Measurements from ENCODE around the gene UBE2R2. TPM values are rescaled to one million over a fixed set of nuclear protein-coding genes. Genes with fewer than 3 reads are reported as not detected.
A peak's percentile ranks its signal among the peaks of the same experiment; 100 is the strongest.
"Not testable (repeated sequence)": the region's sequence is repeated elsewhere in the genome, so short reads cannot be mapped to it uniquely, and the experiment has no call there.

The UBE2R2 gene
- total and polyA plus RNA-seq, 2 donors, result 13.6 to 30.1 TPM

GRCh38 chr9:33846231-33846630 is 29.3 kb downstream of the UBE2R2 start:
- WGBS, result 94% methylated on average over 4 of the region's 4 CpGs

GRCh38 chr9:33847894-33848205 is 30.9 kb downstream of the UBE2R2 start:
- not testable (repeated sequence) for H3K9me3 ChIP-seq (ENCODE audit: control insufficient read depth in 2 of 2, insufficient read depth in 1 of 2, low read length in 1 of 2); H3K4me3 ChIP-seq (ENCODE audit: low read length in 2 of 2); H3K36me3 ChIP-seq (ENCODE audit: control insufficient read depth in 2 of 2, insufficient read depth in 2 of 2, low read length in 1 of 2); H3K27me3 ChIP-seq (ENCODE audit: control insufficient read depth in 2 of 2, insufficient read depth in 1 of 2, low read length in 1 of 2); H3K4me1 ChIP-seq (ENCODE audit: control insufficient read depth in 2 of 2, insufficient read depth in 2 of 2, low read length in 2 of 2); DNase-seq (ENCODE audit: low read depth in 6 of 9, low spot score in 9 of 9); H3K27ac ChIP-seq (ENCODE audit: low read depth in 1 of 2, low read length in 1 of 2)
- 97% methylated on average over 3 of the region's 3 CpGs for WGBS

More at GRCh38 chr9:33846231-33846630, 29.3 kb downstream of the UBE2R2 start:
- no peaks in the 10 kb centered on the region for H3K9me3 ChIP-seq (ENCODE audit: control insufficient read depth in 2 of 2, insufficient read depth in 1 of 2, low read length in 1 of 2)
- H3K36me3 ChIP-seq (ENCODE audit: control insufficient read depth in 2 of 2, insufficient read depth in 2 of 2, low read length in 1 of 2), result peaks cover 0 to 2% of the 10 kb centered on the region in 2 donors
- H3K4me1 ChIP-seq (ENCODE audit: control insufficient read depth in 2 of 2, insufficient read depth in 2 of 2, low read length in 2 of 2), result peaks cover 3 to 7% of the 10 kb centered on the region in 2 donors
- H3K27me3 ChIP-seq (ENCODE audit: control insufficient read depth in 2 of 2, insufficient read depth in 1 of 2, low read length in 1 of 2), result no peaks in the 10 kb centered on the region
- no peak overlapping the region for H3K4me3 ChIP-seq (ENCODE audit: low read length in 2 of 2)
- H3K27ac ChIP-seq (ENCODE audit: low read depth in 1 of 2, low read length in 1 of 2), result no peak overlapping the region
- DNase-seq (ENCODE audit: low read depth in 6 of 9, low spot score in 9 of 9), result no peak

- H3K4me1 ChIP-seq (ENCODE audit: control insufficient read depth in 2 of 2, insufficient read depth in 2 of 2, low read length in 2 of 2), result peaks cover 3 to 6% of the 10 kb centered on the region in 2 donors
These were observed 33.3 kb downstream of the UBE2R2 start for GRCh38 chr9:33850267-33850629.

GRCh38 chr9:33850677-33851076 is 33.7 kb downstream of the UBE2R2 start:
- Histone ChIP-seq H3K27ac (ENCODE audit: low read depth in 1 of 2, low read length in 1 of 2) (no peak overlapping the region), H3K9me3 (ENCODE audit: control insufficient read depth in 2 of 2, insufficient read depth in 1 of 2, low read length in 1 of 2) (no peaks in the 10 kb centered on the region), H3K4me3 (ENCODE audit: low read length in 2 of 2) (no peak overlapping the region), H3K36me3 (ENCODE audit: control insufficient read depth in 2 of 2, insufficient read depth in 2 of 2, low read length in 1 of 2) (peaks cover 0 to 3% of the 10 kb centered on the region in 2 donors), H3K27me3 (ENCODE audit: control insufficient read depth in 2 of 2, insufficient read depth in 1 of 2, low read length in 1 of 2) (no peaks in the 10 kb centered on the region), H3K4me1 (ENCODE audit: control insufficient read depth in 2 of 2, insufficient read depth in 2 of 2, low read length in 2 of 2) (peaks cover 3 to 6% of the 10 kb centered on the region in 2 donors)
- no peak for DNase-seq (ENCODE audit: low read depth in 6 of 9, low spot score in 9 of 9)

More at GRCh38 chr9:33850267-33850629, 33.3 kb downstream of the UBE2R2 start:
- DNase-seq (ENCODE audit: low read depth in 6 of 9, low spot score in 9 of 9), result no peak
- H3K27me3 ChIP-seq (ENCODE audit: control insufficient read depth in 2 of 2, insufficient read depth in 1 of 2, low read length in 1 of 2), result no peaks in the 10 kb centered on the region
- no peaks in the 10 kb centered on the region for H3K9me3 ChIP-seq (ENCODE audit: control insufficient read depth in 2 of 2, insufficient read depth in 1 of 2, low read length in 1 of 2)
- peaks cover 0 to under 1% of the 10 kb centered on the region in 2 donors for H3K36me3 ChIP-seq (ENCODE audit: control insufficient read depth in 2 of 2, insufficient read depth in 2 of 2, low read length in 1 of 2)
- WGBS, result 92% methylated on average over 4 of the region's 4 CpGs
- no peak overlapping the region for H3K27ac ChIP-seq (ENCODE audit: low read depth in 1 of 2, low read length in 1 of 2)
- H3K4me3 ChIP-seq (ENCODE audit: low read length in 2 of 2), result no peak overlapping the region

- no peaks in the 10 kb centered on the region for H3K9me3 ChIP-seq (ENCODE audit: control insufficient read depth in 2 of 2, insufficient read depth in 1 of 2, low read length in 1 of 2)
- H3K36me3 ChIP-seq (ENCODE audit: control insufficient read depth in 2 of 2, insufficient read depth in 2 of 2, low read length in 1 of 2), result peaks cover 0 to 3% of the 10 kb centered on the region in 2 donors
- 96% methylated on average over 1 of the region's 1 CpG for WGBS
- no peak overlapping the region for H3K27ac ChIP-seq (ENCODE audit: low read depth in 1 of 2, low read length in 1 of 2)
- peaks cover 3 to 6% of the 10 kb centered on the region in 2 donors for H3K4me1 ChIP-seq (ENCODE audit: control insufficient read depth in 2 of 2, insufficient read depth in 2 of 2, low read length in 2 of 2)
- H3K4me3 ChIP-seq (ENCODE audit: low read length in 2 of 2), result no peak overlapping the region
- DNase-seq (ENCODE audit: low read depth in 6 of 9, low spot score in 9 of 9), result no peak
- no peaks in the 10 kb centered on the region for H3K27me3 ChIP-seq (ENCODE audit: control insufficient read depth in 2 of 2, insufficient read depth in 1 of 2, low read length in 1 of 2)
These were observed 34.3 kb downstream of the UBE2R2 start for GRCh38 chr9:33851301-33851700.

GRCh38 chr9:33852216-33852826 is 35.4 kb downstream of the UBE2R2 start:
- H3K36me3 ChIP-seq (ENCODE audit: control insufficient read depth in 2 of 2, insufficient read depth in 2 of 2, low read length in 1 of 2), result peaks cover 0 to 3% of the 10 kb centered on the region in 2 donors
- WGBS, result 92% methylated on average over 8 of the region's 8 CpGs
- no peaks in the 10 kb centered on the region for H3K9me3 ChIP-seq (ENCODE audit: control insufficient read depth in 2 of 2, insufficient read depth in 1 of 2, low read length in 1 of 2)
- H3K4me1 ChIP-seq (ENCODE audit: control insufficient read depth in 2 of 2, insufficient read depth in 2 of 2, low read length in 2 of 2), result peaks cover 3% of the 10 kb centered on the region in 2 donors
- no peak overlapping the region for H3K4me3 ChIP-seq (ENCODE audit: low read length in 2 of 2)
- no peak overlapping the region for H3K27ac ChIP-seq (ENCODE audit: low read depth in 1 of 2, low read length in 1 of 2)
- no peaks in the 10 kb centered on the region for H3K27me3 ChIP-seq (ENCODE audit: control insufficient read depth in 2 of 2, insufficient read depth in 1 of 2, low read length in 1 of 2)
- peak in 7 of 9 donors; percentile 2 to 49 (median 11) for DNase-seq (ENCODE audit: low read depth in 6 of 9, low spot score in 9 of 9)

GRCh38 chr9:33856247-33856646 is 39.3 kb downstream of the UBE2R2 start:
- peaks cover 0 to 3% of the 10 kb centered on the region in 2 donors for H3K4me1 ChIP-seq (ENCODE audit: control insufficient read depth in 2 of 2, insufficient read depth in 2 of 2, low read length in 2 of 2)

GRCh38 chr9:33858423-33858822 is 41.5 kb downstream of the UBE2R2 start:
- Histone ChIP-seq H3K36me3 (ENCODE audit: control insufficient read depth in 2 of 2, insufficient read depth in 2 of 2, low read length in 1 of 2) (peaks cover 0 to 6% of the 10 kb centered on the region in 2 donors), H3K27me3 (ENCODE audit: control insufficient read depth in 2 of 2, insufficient read depth in 1 of 2, low read length in 1 of 2) (no peaks in the 10 kb centered on the region), H3K9me3 (ENCODE audit: control insufficient read depth in 2 of 2, insufficient read depth in 1 of 2, low read length in 1 of 2) (no peaks in the 10 kb centered on the region), H3K27ac (ENCODE audit: low read depth in 1 of 2, low read length in 1 of 2) (no peak overlapping the region), H3K4me1 (ENCODE audit: control insufficient read depth in 2 of 2, insufficient read depth in 2 of 2, low read length in 2 of 2) (no peaks in the 10 kb centered on the region), H3K4me3 (ENCODE audit: low read length in 2 of 2) (no peak overlapping the region)
- 82% methylated on average over 3 of the region's 3 CpGs for WGBS
- DNase-seq (ENCODE audit: low read depth in 6 of 9, low spot score in 9 of 9), result no peak

More at GRCh38 chr9:33856247-33856646, 39.3 kb downstream of the UBE2R2 start:
- Histone ChIP-seq H3K4me3 (ENCODE audit: low read length in 2 of 2) (no peak overlapping the region), H3K36me3 (ENCODE audit: control insufficient read depth in 2 of 2, insufficient read depth in 2 of 2, low read length in 1 of 2) (peaks cover 0 to 6% of the 10 kb centered on the region in 2 donors), H3K9me3 (ENCODE audit: control insufficient read depth in 2 of 2, insufficient read depth in 1 of 2, low read length in 1 of 2) (no peaks in the 10 kb centered on the region), H3K27me3 (ENCODE audit: control insufficient read depth in 2 of 2, insufficient read depth in 1 of 2, low read length in 1 of 2) (no peaks in the 10 kb centered on the region), H3K27ac (ENCODE audit: low read depth in 1 of 2, low read length in 1 of 2) (no peak overlapping the region)
- no peak for DNase-seq (ENCODE audit: low read depth in 6 of 9, low spot score in 9 of 9)

GRCh38 chr9:33860200-33860871 is 43.4 kb downstream of the UBE2R2 start:
- H3K27me3 ChIP-seq (ENCODE audit: control insufficient read depth in 2 of 2, insufficient read depth in 1 of 2, low read length in 1 of 2), result no peaks in the 10 kb centered on the region
- WGBS, result 98% methylated on average over 1 of the region's 1 CpG
- H3K36me3 ChIP-seq (ENCODE audit: control insufficient read depth in 2 of 2, insufficient read depth in 2 of 2, low read length in 1 of 2), result peaks cover 3 to 5% of the 10 kb centered on the region in 2 donors
- H3K4me1 ChIP-seq (ENCODE audit: control insufficient read depth in 2 of 2, insufficient read depth in 2 of 2, low read length in 2 of 2), result no peaks in the 10 kb centered on the region
- no peak overlapping the region for H3K27ac ChIP-seq (ENCODE audit: low read depth in 1 of 2, low read length in 1 of 2)
- H3K9me3 ChIP-seq (ENCODE audit: control insufficient read depth in 2 of 2, insufficient read depth in 1 of 2, low read length in 1 of 2), result no peaks in the 10 kb centered on the region
- no peak overlapping the region for H3K4me3 ChIP-seq (ENCODE audit: low read length in 2 of 2)
- DNase-seq (ENCODE audit: low read depth in 6 of 9, low spot score in 9 of 9), result no peak

Data from thymus (tissue), 11 donors.